Hepatocyte (in vitro differentiated cells): ENCODE measurements around the gene SEC24D. TPM values are rescaled to one million over a fixed set of nuclear protein-coding genes. Genes with fewer than 3 reads are reported as not detected.

Experiments
- DNase-seq: peaks from one replicate; pipeline ENCODE4 v3.0.0-alpha.2; 2016; ENCODE audit warnings: low spot score
- H2AFZ ChIP-seq: fragments of 200-600 bp; sonication (generic); 2 replicates; pipeline ENCODE4 v1.6.0; 2016; ENCODE audit warnings: antibody characterized with exemption, mild to moderate bottlenecking
- H3K27ac ChIP-seq: fragments of 200-600 bp; sonication (generic); 2 replicates; pipeline ENCODE4 v1.5.1; 2016; ENCODE audit warnings: mild to moderate bottlenecking
- H3K27me3 ChIP-seq: fragments of 200-600 bp; sonication (generic); 2 replicates; pipeline ENCODE4 v1.6.1; 2016
- H3K36me3 ChIP-seq: fragments of 200-600 bp; sonication (generic); replicated peaks from 2 replicates; pipeline ENCODE4 v1.5.1; 2016; ENCODE audit warnings: low read depth; ENCODE audit not compliant: insufficient read depth
- H3K4me1 ChIP-seq: fragments of 200-600 bp; sonication (generic); 2 replicates; pipeline ENCODE4 v1.5.1; 2016; ENCODE audit warnings: mild to moderate bottlenecking, moderate library complexity; ENCODE audit not compliant: insufficient read depth
- H3K4me2 ChIP-seq: fragments of 200-600 bp; sonication (generic); 2 replicates; pipeline ENCODE4 v1.6.0; 2016
- H3K4me3 ChIP-seq: fragments of 200-600 bp; sonication (generic); 2 replicates; pipeline ENCODE4 v1.5.1; 2016; ENCODE audit warnings: mild to moderate bottlenecking
- H3K79me2 ChIP-seq: fragments of 200-600 bp; sonication (generic); 2 replicates; pipeline ENCODE4 v1.6.0; 2017; ENCODE audit warnings: mild to moderate bottlenecking
- H3K9me2 ChIP-seq: fragments of 200-600 bp; sonication (generic); replicated peaks from 2 replicates; pipeline ENCODE4 v1.6.0; 2017; ENCODE audit warnings: mild to moderate bottlenecking; ENCODE audit not compliant: insufficient read depth
- H3K9me3 ChIP-seq: fragments of 200-600 bp; sonication (generic); 2 replicates; pipeline ENCODE4 v1.5.1; 2016; ENCODE audit warnings: low read depth, mild to moderate bottlenecking
- H4K20me1 ChIP-seq: fragments of 200-600 bp; sonication (generic); 2 replicates; pipeline ENCODE4 v1.6.0; 2016; ENCODE audit warnings: mild to moderate bottlenecking; ENCODE audit not compliant: insufficient read depth, poor library complexity, severe bottlenecking
- CTCF ChIP-seq: fragments of 200-600 bp; sonication (generic); IDR thresholded peaks from 2 replicates; pipeline ENCODE4 v1.5.1; 2016; ENCODE audit warnings: antibody characterized with exemption, mild to moderate bottlenecking; ENCODE audit not compliant: poor library complexity
- EZH2 ChIP-seq: fragments of 200-600 bp; sonication (generic); IDR thresholded peaks from 2 replicates; pipeline ENCODE4 v1.6.1; 2016; ENCODE audit warnings: antibody characterized with exemption, mild to moderate bottlenecking, borderline replicate concordance
- EZH2phosphoT487 ChIP-seq: fragments of 200-600 bp; sonication (generic); IDR thresholded peaks from one replicate; pipeline ENCODE4 v1.6.1; 2018; ENCODE audit warnings: antibody characterized with exemption, mild to moderate bottlenecking, low read depth, moderate library complexity; ENCODE audit not compliant: unreplicated experiment, severe bottlenecking
- WGBS: methylation state at CpG from one replicate; pipeline ENCODE4 v1.1.6; 2016; ENCODE audit warnings: low lambda C conversion rate; ENCODE audit errors: missing lambda C conversion rate; 5-methylcytosine and 5-hydroxymethylcytosine counted together
- polyA plus RNA-seq: library from polyadenylated mRNA; unstranded; fragments of >200 nt; fragmentation: Nextera tagmentation; extraction: Ambion mirVana; gene quantifications from 2 replicates; pipeline ENCODE4 v1.2.1, GENCODE V29; 2016
- total RNA-seq: library from RNA; depleted of rRNA; stranded (reverse); fragments of >200 nt; gene quantifications from 2 replicates; pipeline ENCODE4 v1.2.3, GENCODE V29; 2014

The SEC24D gene
- total and polyA plus RNA-seq, 2 experiments from 2014 or later: 81.9 to 97.4 TPM

GRCh38 chr4:118836301-118837120, 585 bp upstream of the SEC24D start:
- no peaks in the 10 kb centered on the region for H3K9me2 ChIP-seq
- no peaks in the 10 kb centered on the region for H3K27me3 ChIP-seq
- peak; percentile 71 for DNase-seq
- H4K20me1 ChIP-seq: peaks cover 26% of the 10 kb centered on the region
- H3K36me3 ChIP-seq: peaks cover 6% of the 10 kb centered on the region
- H2AFZ ChIP-seq: peak overlapping the region; percentile 78
- peaks cover 33% of the 10 kb centered on the region for H3K79me2 ChIP-seq
- TF ChIP-seq EZH2: no peak
- no peak for TF ChIP-seq CTCF
- no peak for TF ChIP-seq EZH2phosphoT487
- peaks cover 22% of the 10 kb centered on the region for H3K4me1 ChIP-seq
- H3K9me3 ChIP-seq: no peaks in the 10 kb centered on the region
- peak overlapping the region; percentile 71 for H3K4me2 ChIP-seq
- 4% methylated on average over 29 of the region's 29 CpGs for WGBS
- H3K4me3 ChIP-seq: peak overlapping the region; percentile 84
- peak overlapping the region; percentile 99 for H3K27ac ChIP-seq

- H3K9me2 ChIP-seq: no peaks in the 10 kb centered on the region
- peaks cover 6% of the 10 kb centered on the region for H3K36me3 ChIP-seq
- peak overlapping the region; percentile 74 for H2AFZ ChIP-seq
- TF ChIP-seq EZH2phosphoT487: no peak
- no peak for TF ChIP-seq EZH2
- TF ChIP-seq CTCF: no peak
- H3K9me3 ChIP-seq: no peaks in the 10 kb centered on the region
- no peaks in the 10 kb centered on the region for H3K27me3 ChIP-seq
- H4K20me1 ChIP-seq: peaks cover 40% of the 10 kb centered on the region
- H3K79me2 ChIP-seq: peaks cover 48% of the 10 kb centered on the region
- H3K4me1 ChIP-seq: peaks cover 22% of the 10 kb centered on the region
- peak overlapping the region; percentile 75 for H3K4me2 ChIP-seq
- H3K27ac ChIP-seq: peak overlapping the region; percentile 99
- WGBS: under 1% methylated on average over 13 of the region's 13 CpGs
- H3K4me3 ChIP-seq: peak overlapping the region; percentile 84
- peak; percentile 83 for DNase-seq
These were observed 861 bp downstream of the SEC24D start for GRCh38 chr4:118834960-118835569.

- no peak for DNase-seq
- H3K4me1 ChIP-seq: peaks cover 22% of the 10 kb centered on the region
- H3K4me2 ChIP-seq: peak overlapping the region; percentile 75
- H3K79me2 ChIP-seq: peaks cover 58% of the 10 kb centered on the region
- H3K27me3 ChIP-seq: no peaks in the 10 kb centered on the region
- H4K20me1 ChIP-seq: peaks cover 48% of the 10 kb centered on the region
- H3K9me2 ChIP-seq: no peaks in the 10 kb centered on the region
- H3K27ac ChIP-seq: peak overlapping the region; percentile 99
- H3K9me3 ChIP-seq: no peaks in the 10 kb centered on the region
- WGBS: 64% methylated on average over 4 of the region's 4 CpGs
- H3K4me3 ChIP-seq: peak overlapping the region; percentile 84
- TF ChIP-seq EZH2phosphoT487 (no peak), EZH2 (no peak), CTCF (no peak)
- H3K36me3 ChIP-seq: peaks cover 6% of the 10 kb centered on the region
- no peak overlapping the region for H2AFZ ChIP-seq
These were observed 1.9 kb downstream of the SEC24D start for GRCh38 chr4:118834070-118834469.
